ENCODE data around the gene GAA. TPM values are rescaled to one million over a fixed set of nuclear protein-coding genes. Genes with fewer than 3 reads are reported as not detected.

The GAA gene
- total and polyA plus RNA-seq, 10 of the 15 experiments (the other 5 are each of a cell fraction or from before 2014, with no cell fraction given), result 0.18 to 10.5 (median 4.1) TPM

DNA sequence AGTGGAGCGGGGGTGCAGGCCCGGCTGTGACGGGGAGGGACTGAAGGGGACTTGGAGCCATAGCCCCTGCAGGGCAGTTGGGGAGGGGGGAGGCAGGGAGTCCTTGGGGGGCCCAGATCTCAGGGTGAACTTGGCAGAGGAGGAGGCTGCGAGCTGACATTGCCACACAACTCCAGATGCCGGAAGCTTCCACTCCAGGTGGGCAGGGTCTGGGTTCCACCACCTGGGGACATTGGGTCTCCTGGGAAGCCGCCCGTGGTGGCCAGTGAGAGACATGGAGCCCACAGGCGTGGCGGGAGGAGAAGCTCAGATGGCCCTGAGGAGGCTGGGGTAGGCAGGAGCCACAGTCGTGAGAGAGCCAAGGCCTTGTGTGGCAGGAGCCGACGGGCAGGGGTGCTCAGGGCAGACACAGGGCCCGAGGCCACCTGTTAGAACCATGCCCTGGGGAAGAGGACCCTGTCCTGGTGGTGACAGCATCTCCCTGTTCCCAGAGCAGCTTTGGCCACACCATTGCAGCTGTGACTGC is 18.2 kb upstream of the GAA start:
- no peaks in the 10 kb centered on the region; a peak in 1 of 4 replicates for H3K27me3 ChIP-seq (replicated peaks in 1 of 2; ENCODE audit: control insufficient read depth in 2 of 2, insufficient read depth in 2 of 2, low read length in 1 of 2)
- no peak overlapping the region for H3K4me3 ChIP-seq
- H3K36me3 ChIP-seq (ENCODE audit: control insufficient read depth in 2 of 2, insufficient read depth in 2 of 2, low read length in 1 of 2), result no peaks in the 10 kb centered on the region
- H3K4me2 ChIP-seq (ENCODE audit: control insufficient read depth, insufficient read depth), result no peak overlapping the region
- intact Hi-C loops (cut with micrococcal nuclease; ENCODE audit: unreplicated experiment), result no loop called here
- RAD21 ChIA-PET (ENCODE audit: unreplicated experiment), result interaction anchor here (1.6 kb wide), 1 partner anchor 112 kb away, joined by 3 read pairs; no protein-coding TSS in a partner anchor
- ATAC-seq (no peak), DNase-seq (ENCODE audit: low read depth, low spot score) (no peak), FAIRE-seq (no peak)
- POLR2A ChIA-PET, result no interaction called here
- no peak overlapping the region for H2AFZ ChIP-seq (ENCODE audit: control insufficient read depth, low read depth, low read length)
- H3K27ac ChIP-seq (ENCODE audit: control insufficient read depth, insufficient read depth), result no peak overlapping the region
- H3K9ac ChIP-seq (ENCODE audit: control insufficient read depth, insufficient read depth, low read length), result no peak overlapping the region
- SMC1A ChIA-PET (ENCODE audit: uncharacterized antibody, unreplicated experiment), result interaction anchor here (1.0 kb wide), 1 partner anchor 316 kb away, joined by 3 read pairs; no protein-coding TSS in a partner anchor
- no peaks in the 10 kb centered on the region for H3K4me1 ChIP-seq (ENCODE audit: control insufficient read depth, insufficient read depth, low read length)
- H4K20me1 ChIP-seq (ENCODE audit: control insufficient read depth, insufficient read depth), result 0 out of 2 replicates have a peak, but pooled peaks cover 2% of the 10 kb centered on the region
- CTCF ChIA-PET, result interaction anchor here (0.6 to 3.1 kb wide), 6 partner anchors 10 to 74 kb away, joined by 3 to 9 read pairs (median 4); partner anchors contain the start of gene GAA
- BruUV-seq (replicated peaks), result no TSS peak
- 44% methylated on average over 7 of the region's 13 CpGs for WGBS (ENCODE audit: insufficient coverage, insufficient replicate concordance, low lambda C conversion rate, missing lambda C conversion rate)
- TF ChIP-seq ETV6 (conservative IDR thresholded peaks at IDR 0.05 in 1 of 2, IDR thresholded peaks at IDR 0.05 in 1 of 2; ENCODE audit: borderline replicate concordance in 1 of 2, low read depth in 1 of 2), result no peak
- TF ChIP-seq, protein P1, sequence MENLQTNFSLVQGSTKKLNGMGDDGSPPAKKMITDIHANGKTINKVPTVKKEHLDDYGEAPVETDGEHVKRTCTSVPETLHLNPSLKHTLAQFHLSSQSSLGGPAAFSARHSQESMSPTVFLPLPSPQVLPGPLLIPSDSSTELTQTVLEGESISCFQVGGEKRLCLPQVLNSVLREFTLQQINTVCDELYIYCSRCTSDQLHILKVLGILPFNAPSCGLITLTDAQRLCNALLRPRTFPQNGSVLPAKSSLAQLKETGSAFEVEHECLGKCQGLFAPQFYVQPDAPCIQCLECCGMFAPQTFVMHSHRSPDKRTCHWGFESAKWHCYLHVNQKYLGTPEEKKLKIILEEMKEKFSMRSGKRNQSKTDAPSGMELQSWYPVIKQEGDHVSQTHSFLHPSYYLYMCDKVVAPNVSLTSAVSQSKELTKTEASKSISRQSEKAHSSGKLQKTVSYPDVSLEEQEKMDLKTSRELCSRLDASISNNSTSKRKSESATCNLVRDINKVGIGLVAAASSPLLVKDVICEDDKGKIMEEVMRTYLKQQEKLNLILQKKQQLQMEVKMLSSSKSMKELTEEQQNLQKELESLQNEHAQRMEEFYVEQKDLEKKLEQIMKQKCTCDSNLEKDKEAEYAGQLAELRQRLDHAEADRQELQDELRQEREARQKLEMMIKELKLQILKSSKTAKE (IDR thresholded peaks at IDR 0.05; ENCODE audit: low read depth, poor library complexity, severe bottlenecking), result no peak
- TF ChIP-seq, protein P2, sequence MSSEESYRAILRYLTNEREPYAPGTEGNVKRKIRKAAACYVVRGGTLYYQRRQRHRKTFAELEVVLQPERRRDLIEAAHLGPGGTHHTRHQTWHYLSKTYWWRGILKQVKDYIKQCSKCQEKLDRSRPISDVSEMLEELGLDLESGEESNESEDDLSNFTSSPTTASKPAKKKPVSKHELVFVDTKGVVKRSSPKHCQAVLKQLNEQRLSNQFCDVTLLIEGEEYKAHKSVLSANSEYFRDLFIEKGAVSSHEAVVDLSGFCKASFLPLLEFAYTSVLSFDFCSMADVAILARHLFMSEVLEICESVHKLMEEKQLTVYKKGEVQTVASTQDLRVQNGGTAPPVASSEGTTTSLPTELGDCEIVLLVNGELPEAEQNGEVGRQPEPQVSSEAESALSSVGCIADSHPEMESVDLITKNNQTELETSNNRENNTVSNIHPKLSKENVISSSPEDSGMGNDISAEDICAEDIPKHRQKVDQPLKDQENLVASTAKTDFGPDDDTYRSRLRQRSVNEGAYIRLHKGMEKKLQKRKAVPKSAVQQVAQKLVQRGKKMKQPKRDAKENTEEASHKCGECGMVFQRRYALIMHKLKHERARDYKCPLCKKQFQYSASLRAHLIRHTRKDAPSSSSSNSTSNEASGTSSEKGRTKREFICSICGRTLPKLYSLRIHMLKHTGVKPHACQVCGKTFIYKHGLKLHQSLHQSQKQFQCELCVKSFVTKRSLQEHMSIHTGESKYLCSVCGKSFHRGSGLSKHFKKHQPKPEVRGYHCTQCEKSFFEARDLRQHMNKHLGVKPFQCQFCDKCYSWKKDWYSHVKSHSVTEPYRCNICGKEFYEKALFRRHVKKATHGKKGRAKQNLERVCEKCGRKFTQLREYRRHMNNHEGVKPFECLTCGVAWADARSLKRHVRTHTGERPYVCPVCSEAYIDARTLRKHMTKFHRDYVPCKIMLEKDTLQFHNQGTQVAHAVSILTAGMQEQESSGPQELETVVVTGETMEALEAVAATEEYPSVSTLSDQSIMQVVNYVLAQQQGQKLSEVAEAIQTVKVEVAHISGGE (CRISPR knock-in tag; IDR thresholded peaks at IDR 0.05), result no peak
- TF ChIP-seq ZNF207 (IDR thresholded peaks at IDR 0.05; ENCODE audit: borderline replicate concordance), result no peak
- TF ChIP-seq IKZF2 (IDR thresholded peaks at IDR 0.05), result no peak
- TF ChIP-seq ASH2L (IDR thresholded peaks at IDR 0.05; ENCODE audit: borderline replicate concordance, low read depth), result no peak
- no peak for TF ChIP-seq KLF5 (IDR thresholded peaks at IDR 0.05; ENCODE audit: partially characterized antibody)
- no peak for TF ChIP-seq BRCA1 (IDR thresholded peaks at IDR 0.05; ENCODE audit: low read depth, low read length)
- TF ChIP-seq ATF7 (IDR thresholded peaks at IDR 0.05; ENCODE audit: low read depth), result no peak
- TF ChIP-seq SREBF2 (IDR thresholded peaks at IDR 0.05; ENCODE audit: low read length), result no peak
- TF ChIP-seq, protein P3, sequence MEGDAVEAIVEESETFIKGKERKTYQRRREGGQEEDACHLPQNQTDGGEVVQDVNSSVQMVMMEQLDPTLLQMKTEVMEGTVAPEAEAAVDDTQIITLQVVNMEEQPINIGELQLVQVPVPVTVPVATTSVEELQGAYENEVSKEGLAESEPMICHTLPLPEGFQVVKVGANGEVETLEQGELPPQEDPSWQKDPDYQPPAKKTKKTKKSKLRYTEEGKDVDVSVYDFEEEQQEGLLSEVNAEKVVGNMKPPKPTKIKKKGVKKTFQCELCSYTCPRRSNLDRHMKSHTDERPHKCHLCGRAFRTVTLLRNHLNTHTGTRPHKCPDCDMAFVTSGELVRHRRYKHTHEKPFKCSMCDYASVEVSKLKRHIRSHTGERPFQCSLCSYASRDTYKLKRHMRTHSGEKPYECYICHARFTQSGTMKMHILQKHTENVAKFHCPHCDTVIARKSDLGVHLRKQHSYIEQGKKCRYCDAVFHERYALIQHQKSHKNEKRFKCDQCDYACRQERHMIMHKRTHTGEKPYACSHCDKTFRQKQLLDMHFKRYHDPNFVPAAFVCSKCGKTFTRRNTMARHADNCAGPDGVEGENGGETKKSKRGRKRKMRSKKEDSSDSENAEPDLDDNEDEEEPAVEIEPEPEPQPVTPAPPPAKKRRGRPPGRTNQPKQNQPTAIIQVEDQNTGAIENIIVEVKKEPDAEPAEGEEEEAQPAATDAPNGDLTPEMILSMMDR (IDR thresholded peaks at IDR 0.05 in 2 of 3, conservative IDR thresholded peaks at IDR 0.05 in 1 of 3; ENCODE audit: control insufficient read depth in 2 of 3, extremely low read depth in 1 of 3, insufficient read depth in 1 of 3, low read depth in 3 of 3, low read length in 3 of 3), result no peak
- TF ChIP-seq STAT1 (conservative IDR thresholded peaks at IDR 0.05), result no peak
- in situ Hi-C loops (cut with MboI), result no loop called here
- no peaks in the 10 kb centered on the region for H3K79me2 ChIP-seq (ENCODE audit: control insufficient read depth, insufficient read depth, low read length)
- H3K9me3 ChIP-seq (replicated peaks; ENCODE audit: control insufficient read depth, insufficient read depth, low read length), result no peaks in the 10 kb centered on the region

Measured in GM12878 (cell line).